Astrocyte (in vitro differentiated cells and primary cell): ENCODE data around the gene PELI2.

Experiments used
- EZH2 ChIP-seq: IDR thresholded peaks from 2 replicates; pipeline ENCODE4 v1.6.1; 2012; ENCODE audit warnings: mild to moderate bottlenecking, low read length, inconsistent platforms; ENCODE audit not compliant: insufficient read depth
- TF ChIP-seq, protein P1 (sequence below): IDR thresholded peaks from 2 replicates; pipeline ENCODE4 v1.5.1; 2011; ENCODE audit warnings: low read depth, mild to moderate bottlenecking, inconsistent platforms, low read length, moderate library complexity; ENCODE audit not compliant: insufficient read depth

GRCh38 chr14:56197150-56197549 is 78.9 kb downstream of the PELI2 start:
- TF ChIP-seq EZH2: no peak
- TF ChIP-seq, protein P1, sequence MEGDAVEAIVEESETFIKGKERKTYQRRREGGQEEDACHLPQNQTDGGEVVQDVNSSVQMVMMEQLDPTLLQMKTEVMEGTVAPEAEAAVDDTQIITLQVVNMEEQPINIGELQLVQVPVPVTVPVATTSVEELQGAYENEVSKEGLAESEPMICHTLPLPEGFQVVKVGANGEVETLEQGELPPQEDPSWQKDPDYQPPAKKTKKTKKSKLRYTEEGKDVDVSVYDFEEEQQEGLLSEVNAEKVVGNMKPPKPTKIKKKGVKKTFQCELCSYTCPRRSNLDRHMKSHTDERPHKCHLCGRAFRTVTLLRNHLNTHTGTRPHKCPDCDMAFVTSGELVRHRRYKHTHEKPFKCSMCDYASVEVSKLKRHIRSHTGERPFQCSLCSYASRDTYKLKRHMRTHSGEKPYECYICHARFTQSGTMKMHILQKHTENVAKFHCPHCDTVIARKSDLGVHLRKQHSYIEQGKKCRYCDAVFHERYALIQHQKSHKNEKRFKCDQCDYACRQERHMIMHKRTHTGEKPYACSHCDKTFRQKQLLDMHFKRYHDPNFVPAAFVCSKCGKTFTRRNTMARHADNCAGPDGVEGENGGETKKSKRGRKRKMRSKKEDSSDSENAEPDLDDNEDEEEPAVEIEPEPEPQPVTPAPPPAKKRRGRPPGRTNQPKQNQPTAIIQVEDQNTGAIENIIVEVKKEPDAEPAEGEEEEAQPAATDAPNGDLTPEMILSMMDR: no peak
